IMR-90 (cell line): ENCODE results near the gene NCAPH2.

Experiments
- BHLHE40 ChIP-seq: fragments of 150-350 bp; IDR thresholded peaks from 2 replicates; pipeline ENCODE4 v1.6.1; 2016; ENCODE audit warnings: mild to moderate bottlenecking, low read depth, low read length
- CEBPB ChIP-seq: IDR thresholded peaks from 2 replicates; pipeline ENCODE4 v1.6.1; 2012; ENCODE audit warnings: low read depth, low read length, improper control_type of control experiment
- CHD1 ChIP-seq: IDR thresholded peaks from 2 replicates; pipeline ENCODE4 v1.6.1; 2012; ENCODE audit warnings: low read depth, low read length, improper control_type of control experiment
- CTCF ChIP-seq: conservative IDR thresholded peaks from 2 replicates; pipeline ENCODE4 v1.5.1; 2012; ENCODE audit warnings: mild to moderate bottlenecking, low read depth, low read length, improper control_type of control experiment
- ELK1 ChIP-seq: fragments of 150-350 bp; IDR thresholded peaks from 2 replicates; pipeline ENCODE4 v1.6.1; 2016; ENCODE audit warnings: low read depth, mild to moderate bottlenecking, low read length, moderate library complexity, borderline replicate concordance
- FOS ChIP-seq: fragments of 150-350 bp; IDR thresholded peaks from 2 replicates; pipeline ENCODE4 v1.6.1; 2016; ENCODE audit warnings: low read depth, low read length
- MAFK ChIP-seq: IDR thresholded peaks from 2 replicates; pipeline ENCODE4 v1.6.1; 2012; ENCODE audit warnings: low read depth, low read length, improper control_type of control experiment
- MXI1 ChIP-seq: IDR thresholded peaks from 2 replicates; pipeline ENCODE4 v1.6.1; 2012; ENCODE audit warnings: low read depth, mild to moderate bottlenecking, low read length, moderate library complexity, borderline replicate concordance
- NFE2L2 ChIP-seq: fragments of 150-350 bp; IDR thresholded peaks from 2 replicates; pipeline ENCODE4 v1.6.1; 2016; ENCODE audit warnings: low read depth, mild to moderate bottlenecking, low read length
- POLR2A ChIP-seq: IDR thresholded peaks from 2 replicates; pipeline ENCODE4 v1.6.1; 2012; ENCODE audit warnings: mild to moderate bottlenecking, low read depth, low read length
- RAD21 ChIP-seq: IDR thresholded peaks from 2 replicates; pipeline ENCODE4 v1.6.1; 2012; ENCODE audit warnings: low read length, improper control_type of control experiment
- RFX5 ChIP-seq: IDR thresholded peaks from 2 replicates; pipeline ENCODE4 v1.8.0; 2012; ENCODE audit warnings: low read depth, mild to moderate bottlenecking, low read length, moderate library complexity
- SMC3 ChIP-seq: fragments of 150-350 bp; IDR thresholded peaks from 2 replicates; pipeline ENCODE4 v1.6.1; 2016; ENCODE audit warnings: low read depth, mild to moderate bottlenecking, antibody characterized with exemption, low read length, moderate library complexity
- USF2 ChIP-seq: fragments of 150-350 bp; IDR thresholded peaks from 2 replicates; pipeline ENCODE4 v1.6.1; 2017; ENCODE audit warnings: mild to moderate bottlenecking, antibody characterized with exemption, low read length, low read depth

- TF ChIP-seq POLR2A (no peak), MAFK (no peak), CTCF (no peak), RFX5 (no peak), USF2 (no peak), CHD1 (no peak), MXI1 (no peak), NFE2L2 (no peak), CEBPB (no peak), BHLHE40 (no peak), RAD21 (no peak), SMC3 (no peak), FOS (no peak), ELK1 (no peak)
These were observed 42.4 kb downstream of the NCAPH2 start for GRCh38 chr22:50550395-50550794.
